NCI-H1092 treated with DMSO at 0.1 percent for 48 hours (cell line): Measurements from ENCODE around the gene LPCAT1.
"Not testable (repeated sequence)": the region's sequence is repeated elsewhere in the genome, so short reads cannot be mapped to it uniquely, and the experiment has no call there.

Source experiments
- DNase-seq: peaks from one replicate; lab custom pipeline; 2025; lab: John Stamatoyannopoulos, UW

Gene LPCAT1

DNA sequence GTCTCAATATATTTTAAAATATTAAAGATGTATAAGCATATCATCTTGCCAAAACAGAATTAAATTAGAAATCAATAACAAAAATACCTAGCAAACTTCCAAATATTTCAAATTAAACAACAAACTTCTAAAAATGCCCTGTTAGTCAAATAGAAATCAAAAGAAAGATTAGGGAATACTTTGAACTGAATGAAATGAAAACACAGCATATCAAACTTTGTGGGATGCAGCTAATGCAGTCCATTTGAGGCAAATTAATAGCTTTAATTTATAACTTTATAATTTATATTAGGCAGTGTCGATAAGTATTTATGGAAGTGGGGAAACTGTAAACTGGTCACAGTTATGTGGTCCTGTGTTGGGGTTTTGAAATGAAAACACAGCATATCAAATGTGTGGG, 95.7 kb downstream of the LPCAT1 start:
- DNase-seq, result no peak

DNA sequence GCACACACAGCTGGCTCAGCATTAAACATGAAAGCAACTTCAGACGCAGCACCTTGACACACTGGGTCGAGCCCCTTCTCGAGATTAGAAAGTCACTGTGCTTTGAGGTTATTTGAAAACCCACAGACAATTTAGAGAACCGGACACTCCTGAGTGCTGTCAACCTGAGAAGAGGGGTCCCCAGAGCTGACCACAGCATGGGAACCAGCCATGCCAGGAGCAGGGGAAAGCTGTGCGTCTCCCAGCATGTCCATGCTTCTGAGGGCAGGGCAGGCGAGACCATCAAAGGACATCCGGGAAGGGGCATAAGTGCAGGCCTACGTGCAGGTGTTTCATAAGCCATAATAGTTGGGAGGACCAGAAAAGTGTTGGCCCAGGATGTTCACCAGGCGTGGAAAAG, 99.0 kb downstream of the LPCAT1 start:
- DNase-seq, result no peak

DNA sequence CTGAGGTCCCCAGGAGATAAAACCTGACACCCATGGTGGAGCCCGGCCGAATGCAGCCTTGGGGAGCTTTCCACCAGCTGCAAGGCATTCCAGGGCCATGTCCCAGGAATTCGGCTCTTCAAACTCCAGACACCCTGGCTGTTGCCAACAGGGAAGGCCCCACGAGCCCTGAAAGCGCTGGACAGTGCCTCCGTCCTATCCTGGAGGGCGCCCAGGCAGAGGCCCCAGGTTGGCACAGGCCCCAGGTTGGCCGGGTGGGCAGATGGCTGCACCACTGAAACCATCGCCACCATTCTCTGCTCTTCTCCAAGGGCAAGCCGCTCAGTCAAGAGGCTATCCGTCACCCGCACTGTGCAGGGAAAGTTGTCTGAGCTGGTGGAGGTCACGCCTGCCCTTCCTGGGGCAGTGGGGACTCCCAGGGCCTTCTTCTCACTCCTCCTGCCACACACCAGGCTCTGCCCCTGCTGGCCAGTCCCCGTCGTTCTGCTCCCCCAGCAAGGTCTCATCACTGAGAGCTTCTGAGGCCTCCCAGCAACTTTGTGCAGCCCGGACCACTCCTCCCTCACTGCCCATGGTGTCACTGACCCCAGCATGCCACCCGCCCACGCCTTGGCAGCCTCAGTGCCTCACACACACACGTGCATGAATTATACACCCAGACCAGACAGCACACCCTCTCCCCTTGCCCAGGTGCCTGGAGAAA, 99.7 kb downstream of the LPCAT1 start:
- DNase-seq, result no peak

DNA sequence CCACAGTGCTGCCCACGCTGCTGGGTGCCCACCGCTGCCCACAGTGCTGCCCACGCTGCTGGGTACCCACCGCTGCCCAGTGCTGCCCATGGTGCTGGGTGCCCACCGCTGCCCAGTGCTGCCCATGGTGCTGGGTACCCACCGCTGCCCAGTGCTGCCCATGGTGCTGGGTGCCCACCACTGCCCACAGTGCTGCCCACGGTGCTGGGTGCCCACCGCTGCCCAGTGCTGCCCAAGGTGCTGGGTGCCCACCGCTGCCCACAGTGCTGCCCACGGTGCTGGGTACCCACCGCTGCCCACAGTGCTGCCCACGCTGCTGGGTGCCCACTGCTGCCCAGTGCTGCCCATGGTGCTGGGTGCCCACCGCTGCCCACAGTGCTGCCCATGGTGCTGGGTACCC, 101.2 kb downstream of the LPCAT1 start:
- DNase-seq, result not testable (repeated sequence)

DNA sequence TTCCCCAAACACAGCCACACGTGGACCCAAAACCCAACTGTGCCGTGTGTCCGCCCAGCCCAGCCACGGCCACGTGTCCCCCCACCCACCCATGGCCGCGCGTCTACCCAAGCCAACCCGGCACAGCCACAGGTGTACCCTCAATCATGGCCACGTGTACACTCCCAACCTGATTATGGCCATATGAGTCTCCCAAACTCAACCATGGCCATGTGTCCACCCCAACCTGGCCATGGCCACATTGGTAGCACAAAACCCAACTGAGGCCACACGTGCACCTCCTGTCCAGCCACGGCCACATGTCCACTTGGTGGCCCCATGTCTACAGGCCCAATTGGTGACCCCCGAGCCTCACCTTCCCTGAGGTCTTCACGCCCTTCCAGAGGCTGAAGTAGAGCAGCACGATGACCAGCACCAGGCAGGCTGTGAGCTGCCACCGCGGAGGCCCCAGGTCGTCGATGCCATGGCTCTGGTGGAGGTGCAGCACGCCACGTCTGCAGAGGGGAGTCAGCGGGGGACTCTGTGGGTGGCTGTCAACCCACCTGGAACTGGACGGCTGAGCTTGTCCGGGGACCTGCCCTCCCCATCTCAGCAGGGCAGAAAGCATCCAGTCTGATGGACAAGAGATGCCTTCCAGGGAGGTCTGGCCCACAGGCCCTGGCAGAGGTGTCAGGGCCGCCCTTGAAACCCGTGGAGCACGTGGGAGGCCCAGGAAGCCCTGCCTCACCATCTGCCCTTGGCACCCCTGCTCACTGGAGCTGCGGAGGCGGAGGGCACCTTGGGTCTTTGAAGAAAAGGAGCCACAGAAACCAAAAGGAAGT, 102.0 kb downstream of the LPCAT1 start:
- no peak for DNase-seq

DNA sequence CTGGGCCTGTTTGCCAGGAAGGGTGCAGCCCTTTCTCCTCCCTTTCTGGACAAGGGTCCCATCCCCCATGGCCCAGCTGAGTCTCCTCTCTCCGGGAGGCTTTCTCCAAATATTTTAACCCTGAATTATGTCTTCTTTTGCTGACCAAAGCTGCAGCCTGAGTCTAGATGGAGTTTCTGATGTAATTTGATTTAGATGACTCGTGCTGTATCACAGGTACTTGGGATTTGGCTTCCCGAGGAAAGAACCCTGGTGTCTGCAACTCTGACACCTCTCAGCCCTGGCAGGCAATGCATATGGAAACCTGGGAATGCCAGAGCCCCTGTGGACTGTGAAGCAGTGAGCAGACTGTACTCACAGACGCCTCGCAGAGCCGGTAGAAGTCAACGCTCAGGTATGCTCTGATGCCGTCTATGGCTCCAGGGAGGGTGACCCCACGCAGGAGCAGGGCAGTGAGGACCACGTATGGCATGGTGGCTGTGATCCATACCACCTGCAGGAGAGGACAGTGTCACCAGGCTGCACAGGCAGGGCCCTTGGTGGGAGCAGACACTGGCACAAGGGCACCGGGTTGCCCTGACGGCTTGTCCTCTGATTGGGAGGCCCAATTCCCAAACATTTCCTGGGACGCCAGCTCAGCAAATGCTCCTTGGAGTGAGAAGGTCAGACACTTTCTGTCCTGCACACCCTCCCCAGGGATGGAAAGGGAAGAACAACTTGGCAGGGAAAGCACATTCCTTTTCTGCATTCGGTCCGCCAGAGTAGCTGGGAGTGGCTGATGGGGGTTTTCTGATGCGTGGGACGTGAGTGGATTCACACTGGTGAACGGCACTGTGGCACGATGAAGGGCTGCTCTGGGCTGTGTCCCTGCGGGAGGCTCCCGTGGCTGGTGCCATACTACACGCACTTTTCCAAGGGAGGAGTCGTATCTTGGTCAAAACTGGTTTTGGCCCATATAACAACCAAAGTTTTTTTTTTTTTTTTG, 103.3 kb downstream of the LPCAT1 start:
- DNase-seq, result no peak

DNA sequence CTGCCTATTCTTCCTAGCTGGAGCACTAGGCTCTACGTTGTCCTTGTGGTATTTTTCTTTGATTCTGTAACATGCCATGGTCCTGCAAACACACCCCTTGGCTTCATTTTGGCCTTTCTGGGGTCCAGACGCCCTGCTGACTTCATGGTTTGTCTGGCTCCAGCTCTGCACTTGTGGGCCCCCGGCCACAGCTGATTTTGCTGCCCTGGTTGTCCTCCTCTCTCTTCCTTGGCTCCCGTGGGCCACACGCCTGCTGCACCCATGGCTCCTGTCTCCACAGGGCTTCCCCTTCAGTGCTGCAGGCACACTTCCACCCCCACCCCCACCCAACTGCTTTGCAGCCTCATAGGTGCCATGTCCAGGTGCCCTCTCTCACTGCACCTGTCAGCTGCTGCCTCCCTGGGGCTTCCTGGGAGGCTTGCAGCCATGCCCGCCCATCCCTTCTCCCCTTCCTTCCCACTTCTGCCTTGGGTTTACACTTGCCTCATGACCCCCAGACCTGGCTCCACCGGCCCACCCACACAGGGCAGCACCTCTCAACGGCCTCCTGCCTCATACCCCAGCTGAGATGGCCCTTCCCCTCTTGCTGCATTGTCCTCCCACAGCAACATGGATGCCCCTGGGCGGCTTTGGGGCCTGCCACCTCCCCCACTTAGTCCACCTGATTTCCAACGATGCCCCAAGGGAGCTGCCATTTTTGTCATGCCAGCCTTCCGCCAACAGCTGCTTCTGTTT, 104.1 kb downstream of the LPCAT1 start:
- DNase-seq, result no peak

DNA sequence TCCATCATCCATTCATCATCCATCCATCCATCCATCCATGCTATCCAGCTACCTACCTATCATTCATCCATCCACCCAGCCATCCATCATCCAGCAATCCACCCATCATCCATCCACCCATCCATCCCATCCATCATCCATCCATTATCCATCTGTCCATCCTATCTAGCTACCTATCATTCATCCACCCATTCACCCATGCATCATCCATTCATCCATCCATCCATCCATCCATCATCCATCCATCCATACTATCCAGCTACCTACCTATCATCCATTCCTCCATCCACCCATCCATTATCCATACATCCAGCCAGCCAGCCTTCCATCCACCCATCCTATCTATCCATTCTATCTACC, 104.9 kb downstream of the LPCAT1 start:
- no peak for DNase-seq

DNA sequence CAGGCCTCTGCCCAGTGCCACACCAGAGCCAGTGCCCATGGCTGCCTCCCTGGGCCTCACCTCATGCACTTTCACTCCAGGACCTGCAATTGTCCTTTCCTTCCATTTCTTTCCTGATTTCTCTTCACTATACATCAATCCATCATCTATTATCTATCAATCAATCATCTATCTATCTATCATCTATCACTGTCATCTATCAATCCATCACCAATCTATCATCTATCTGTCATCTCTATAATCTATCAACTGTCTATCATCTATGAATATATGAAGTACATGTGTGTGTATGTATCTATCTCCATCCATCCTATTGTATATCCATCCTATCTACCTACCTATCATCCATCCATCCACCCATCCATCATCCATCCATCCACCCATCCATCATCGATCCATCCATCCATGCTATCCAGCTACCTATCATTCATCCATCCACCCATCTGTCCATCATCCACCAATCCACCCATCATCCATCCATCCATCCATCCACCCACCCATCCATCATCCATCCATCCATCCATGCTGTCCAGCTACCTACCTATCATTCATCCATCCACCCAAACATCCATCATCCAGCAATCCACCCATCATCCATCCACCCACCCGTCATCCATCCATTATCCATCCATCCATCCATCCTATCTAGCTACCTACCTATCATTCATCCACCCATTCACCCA, 105.4 kb downstream of the LPCAT1 start:
- no peak for DNase-seq

DNA sequence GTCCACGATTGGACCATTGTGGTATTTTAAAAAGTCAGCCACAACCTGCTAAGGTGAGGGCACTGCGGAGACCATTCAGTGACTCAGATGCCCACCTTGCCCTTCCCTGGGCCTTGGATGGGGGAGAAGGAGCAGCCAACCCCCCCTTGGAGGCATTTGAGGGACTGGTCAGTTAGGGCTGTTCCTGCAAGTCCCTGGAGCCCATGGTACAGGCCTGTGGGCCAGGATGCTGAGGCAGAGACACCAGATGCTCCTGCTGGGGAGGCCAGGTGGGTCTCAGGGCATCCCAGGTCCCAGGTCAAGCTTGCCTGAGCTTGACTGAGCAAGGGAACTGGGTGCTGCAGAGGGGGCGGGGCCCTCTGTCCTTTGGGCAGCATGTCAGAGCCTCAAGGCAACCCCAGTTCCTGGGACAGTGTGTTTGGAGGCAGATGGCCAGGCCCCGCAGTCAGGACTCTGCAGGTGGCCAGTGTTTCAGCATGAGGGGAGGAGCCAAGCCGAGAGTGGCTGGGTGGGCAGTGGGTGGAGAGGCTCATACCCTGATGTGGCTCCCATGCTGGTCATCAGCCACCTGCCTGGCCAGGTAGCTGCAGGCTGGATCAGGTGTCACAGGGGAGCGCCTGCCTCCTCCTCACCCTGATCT, 106.1 kb downstream of the LPCAT1 start:
- no peak for DNase-seq

DNA sequence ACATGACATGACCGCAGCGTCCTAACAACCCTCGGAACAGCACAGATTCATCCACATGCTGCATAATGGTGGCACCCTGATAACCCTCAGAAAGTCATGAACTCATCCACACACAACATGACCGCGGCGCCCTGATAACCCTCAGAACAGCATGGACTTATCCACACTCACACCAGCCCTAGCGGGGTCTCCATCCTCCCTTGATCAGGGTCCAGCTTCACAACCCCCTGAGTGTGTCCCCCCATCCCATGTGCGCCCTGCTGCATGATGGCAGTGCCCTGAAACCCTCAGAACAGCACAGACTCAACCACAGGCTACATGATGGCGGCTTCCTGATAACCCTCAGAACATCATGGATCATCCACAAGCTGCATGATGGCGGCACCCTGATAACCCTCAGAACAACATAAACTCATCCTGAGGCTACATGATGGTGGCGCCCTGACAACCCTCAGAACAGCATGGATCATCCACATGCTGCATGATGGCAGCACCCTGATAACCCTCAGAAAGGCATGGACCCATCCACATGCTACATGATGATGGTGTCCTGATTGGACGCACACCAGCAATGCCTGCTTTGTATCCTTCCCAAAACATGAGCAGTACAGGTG, 106.8 kb downstream of the LPCAT1 start:
- DNase-seq, result no peak

DNA sequence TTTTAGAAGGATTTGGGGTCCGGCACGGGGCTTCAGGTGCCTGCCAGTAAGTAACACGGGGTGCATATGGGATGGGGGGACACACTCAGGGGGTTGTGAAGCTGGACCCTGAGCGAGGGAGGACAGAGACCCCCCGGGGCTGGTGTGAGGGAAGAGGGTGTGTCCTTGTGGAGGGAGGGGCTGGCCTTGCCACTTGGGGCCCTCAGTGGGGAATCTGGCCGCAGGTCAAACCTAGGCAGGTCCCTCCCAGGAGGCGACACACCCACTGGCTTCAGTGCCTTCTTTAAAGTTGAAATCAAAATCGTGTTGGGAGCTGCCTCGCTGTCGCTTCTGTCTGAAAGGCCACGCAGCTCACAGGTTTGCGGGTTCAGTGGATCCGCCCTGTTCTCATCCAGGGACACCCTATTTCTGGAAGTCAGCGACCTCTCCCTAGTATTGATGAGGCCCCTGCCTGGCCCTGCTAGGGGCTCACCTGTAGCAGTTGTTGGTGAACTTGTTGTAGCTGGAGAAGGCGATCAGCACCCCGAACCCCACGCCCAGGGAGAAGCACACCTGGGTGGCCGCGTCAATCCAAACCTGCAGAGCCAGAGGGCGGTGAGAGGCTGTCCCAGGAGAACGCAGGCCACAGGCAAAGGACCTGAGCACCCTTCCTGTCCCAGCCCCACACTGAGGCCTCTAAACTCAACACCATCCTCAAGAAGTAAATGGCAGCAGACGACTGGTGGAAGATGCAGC, 108.0 kb downstream of the LPCAT1 start:
- no peak for DNase-seq

DNA sequence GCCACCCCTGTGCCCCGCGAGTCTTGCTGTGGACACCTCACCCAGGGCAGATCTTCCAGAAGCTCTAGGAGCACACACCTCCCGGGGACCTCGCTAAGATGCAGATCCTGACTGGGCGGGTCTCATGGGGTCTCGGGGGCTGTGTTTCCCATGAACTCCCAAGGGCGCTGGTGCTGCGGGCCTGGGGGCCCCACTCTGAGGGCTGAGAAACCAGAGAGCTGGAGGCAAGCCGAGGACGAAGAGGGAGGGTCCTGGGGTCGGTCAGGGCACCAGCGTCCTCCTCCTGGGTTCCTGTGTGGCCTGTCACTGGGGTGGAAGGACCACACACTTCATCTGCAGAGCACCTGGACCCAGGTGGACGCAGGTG, 108.7 kb downstream of the LPCAT1 start:
- no peak for DNase-seq

DNA sequence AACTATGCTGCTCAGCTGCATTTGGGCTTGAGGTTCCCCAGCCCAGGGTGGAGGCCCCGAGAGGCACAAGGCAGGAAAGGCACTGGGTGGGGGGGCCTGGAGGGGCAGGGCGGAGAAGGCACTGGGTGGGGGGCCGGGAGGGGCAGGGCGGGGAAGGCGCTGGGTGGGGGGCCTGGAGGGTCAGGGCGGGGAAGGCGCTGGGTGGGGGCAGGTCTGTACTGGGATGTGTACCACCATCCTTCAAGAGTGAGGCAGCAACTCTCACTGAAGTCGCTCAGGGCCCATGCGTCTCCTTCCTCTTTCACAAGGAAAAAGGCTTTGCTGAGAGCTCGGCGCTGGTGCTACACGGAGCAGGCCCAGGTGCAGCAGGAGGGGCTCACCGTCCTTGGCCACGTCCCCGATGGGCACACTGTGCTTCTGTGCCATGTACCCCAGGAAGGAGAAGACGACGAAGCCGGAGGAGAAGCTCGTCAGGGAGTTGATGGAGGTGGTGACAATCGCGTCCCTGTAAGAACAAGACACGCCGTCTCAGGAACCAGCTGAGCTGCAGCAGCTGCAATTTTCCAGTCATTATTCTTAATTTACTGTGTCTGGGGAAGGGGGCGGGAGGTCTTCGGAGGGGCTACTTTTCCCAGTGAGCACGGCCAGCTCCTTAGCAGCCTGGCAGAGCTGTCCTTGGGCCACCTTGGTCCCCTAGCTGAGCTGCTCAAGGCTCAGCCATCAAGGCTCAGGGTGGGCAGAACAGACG, 109.3 kb downstream of the LPCAT1 start:
- no peak for DNase-seq

DNA sequence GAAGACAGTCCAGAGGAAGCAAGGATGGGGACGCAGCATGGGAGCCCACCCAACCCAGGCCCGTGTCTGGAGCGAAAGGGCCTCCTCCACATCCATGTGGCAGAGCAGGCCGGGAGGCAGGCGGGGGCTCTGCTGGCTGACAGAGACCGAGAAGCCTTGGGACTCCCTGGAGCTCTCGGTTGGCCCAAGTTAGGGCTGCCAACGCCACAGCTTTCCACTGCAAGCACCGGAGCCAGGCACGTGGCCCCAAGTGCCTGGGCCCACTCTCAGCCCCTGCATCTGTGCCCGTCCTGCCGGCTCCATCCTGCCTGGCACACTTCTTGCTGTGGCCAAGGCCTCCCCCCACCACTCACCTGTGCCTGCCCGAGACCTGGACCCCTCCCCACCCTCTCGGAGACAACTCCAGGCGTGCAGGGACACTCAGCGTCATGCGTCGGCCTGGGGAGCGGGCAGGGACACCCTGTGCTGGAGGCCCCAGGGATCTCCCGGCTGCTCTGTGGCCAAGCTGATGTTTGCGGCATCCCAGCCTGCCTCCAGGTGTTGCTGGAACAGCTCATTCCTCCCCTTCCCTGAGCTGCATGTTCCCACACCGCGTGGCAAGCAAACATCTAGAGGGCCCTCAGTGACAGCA, 110.0 kb downstream of the LPCAT1 start:
- no peak for DNase-seq

DNA sequence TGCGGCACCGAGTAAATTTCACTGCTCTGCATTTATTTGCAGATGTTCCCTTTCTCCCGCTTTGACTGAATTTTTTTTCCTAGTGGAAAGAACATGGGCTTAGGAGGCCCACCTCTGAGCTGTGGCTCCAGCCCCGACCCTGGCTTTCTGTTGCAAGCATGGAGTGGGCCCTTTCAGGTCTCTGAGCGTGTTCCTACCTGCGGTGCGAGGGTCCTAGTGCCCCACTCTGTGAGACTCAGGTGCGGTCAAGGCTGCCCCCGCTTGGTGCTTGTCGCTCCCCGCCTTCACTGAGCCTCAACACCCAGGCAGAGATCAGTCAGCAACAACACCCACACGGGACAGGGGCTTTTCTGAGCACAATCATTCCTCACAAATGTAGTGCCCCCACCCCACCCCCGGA, 110.5 kb downstream of the LPCAT1 start:
- no peak for DNase-seq

DNA sequence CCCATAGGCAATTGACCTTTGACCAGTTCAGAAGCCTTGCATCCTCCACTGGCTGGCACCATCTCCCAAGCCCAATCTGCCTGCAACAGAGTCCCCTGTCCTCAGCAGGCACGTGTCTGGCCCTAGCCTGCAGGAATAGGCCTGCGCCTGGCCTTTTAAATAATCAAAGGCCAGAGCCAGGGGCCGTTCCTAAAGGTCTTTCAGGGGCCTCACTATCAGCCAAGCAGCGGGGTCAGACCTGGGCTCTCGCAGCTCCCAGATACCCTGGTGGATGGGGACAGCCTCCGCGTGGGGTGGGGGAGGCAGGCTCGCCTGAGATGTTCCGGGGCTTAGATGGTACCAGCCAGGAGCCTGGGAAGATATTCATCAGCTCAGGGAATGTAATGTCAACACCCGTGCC, 111.1 kb downstream of the LPCAT1 start:
- DNase-seq, result no peak

DNA sequence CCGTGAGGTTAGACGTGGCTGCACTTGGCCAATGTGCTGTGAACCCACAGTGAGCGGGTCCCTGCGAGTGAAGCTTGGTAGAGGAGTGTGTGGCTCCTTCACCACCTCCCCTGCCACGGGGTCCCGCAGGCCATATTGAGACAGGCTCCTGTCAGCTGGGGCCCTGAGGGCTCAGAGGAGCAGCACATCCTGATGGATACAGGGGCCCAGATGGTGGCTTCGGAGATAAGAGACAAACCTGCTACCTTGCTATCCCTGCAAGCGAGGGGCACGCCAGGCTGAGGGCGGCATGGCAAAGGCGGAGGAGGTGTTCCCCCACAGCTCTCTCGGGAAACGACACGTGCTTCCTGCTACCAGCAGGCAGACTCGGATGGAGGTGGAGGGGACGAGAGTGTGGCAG, 111.6 kb downstream of the LPCAT1 start:
- DNase-seq, result no peak
